Astrocyte of the cerebellum (primary cell): ENCODE data around the gene ENTREP1.
"Not testable (repeated sequence)": the region's sequence is repeated elsewhere in the genome, so short reads cannot be mapped to it uniquely, and the experiment has no call there.

ENCODE experiments used
- DNase-seq: peaks from one replicate; pipeline ENCODE4 v3.0.0-alpha.2; 2011; ENCODE audit warnings: low read depth
- H3K4me3 ChIP-seq: 2 replicates; pipeline ENCODE4 v1.5.1; 2011; ENCODE audit warnings: mild to moderate bottlenecking, low read depth, low read length, moderate library complexity
- in situ Hi-C: cut with HindIII; loops from 2 replicates; pipeline ENCODE4 v1.10.0; 2017; ENCODE audit warnings: low sequenced_read_pairs
- TF ChIP-seq, protein P1 (sequence below): IDR thresholded peaks from 2 replicates; pipeline ENCODE4 v1.5.1; 2012; ENCODE audit warnings: low read length, low read depth, moderate library complexity, mild to moderate bottlenecking; ENCODE audit errors: missing control alignments

The ENTREP1 gene

DNA sequence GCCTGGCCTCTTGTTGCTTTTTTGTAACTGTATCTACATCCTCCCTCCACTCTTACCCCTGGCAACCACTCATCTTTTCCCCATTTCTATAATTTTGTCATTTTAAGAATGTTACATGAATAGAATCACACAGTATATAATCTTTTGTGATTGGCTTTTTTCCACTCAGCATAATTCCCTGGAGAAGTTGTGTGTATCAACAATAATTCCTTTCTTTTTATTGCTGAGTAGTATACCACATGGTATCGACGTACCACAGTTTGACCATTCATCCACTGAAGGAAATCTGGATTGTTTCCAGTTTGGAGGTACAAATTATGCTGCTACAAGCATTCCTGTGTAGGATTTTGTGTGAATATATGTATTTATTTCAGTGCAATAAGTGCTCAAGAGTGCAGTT lies 21.7 kb upstream of the ENTREP1 start:
- no peak overlapping the region for H3K4me3 ChIP-seq
- TF ChIP-seq, protein P1, sequence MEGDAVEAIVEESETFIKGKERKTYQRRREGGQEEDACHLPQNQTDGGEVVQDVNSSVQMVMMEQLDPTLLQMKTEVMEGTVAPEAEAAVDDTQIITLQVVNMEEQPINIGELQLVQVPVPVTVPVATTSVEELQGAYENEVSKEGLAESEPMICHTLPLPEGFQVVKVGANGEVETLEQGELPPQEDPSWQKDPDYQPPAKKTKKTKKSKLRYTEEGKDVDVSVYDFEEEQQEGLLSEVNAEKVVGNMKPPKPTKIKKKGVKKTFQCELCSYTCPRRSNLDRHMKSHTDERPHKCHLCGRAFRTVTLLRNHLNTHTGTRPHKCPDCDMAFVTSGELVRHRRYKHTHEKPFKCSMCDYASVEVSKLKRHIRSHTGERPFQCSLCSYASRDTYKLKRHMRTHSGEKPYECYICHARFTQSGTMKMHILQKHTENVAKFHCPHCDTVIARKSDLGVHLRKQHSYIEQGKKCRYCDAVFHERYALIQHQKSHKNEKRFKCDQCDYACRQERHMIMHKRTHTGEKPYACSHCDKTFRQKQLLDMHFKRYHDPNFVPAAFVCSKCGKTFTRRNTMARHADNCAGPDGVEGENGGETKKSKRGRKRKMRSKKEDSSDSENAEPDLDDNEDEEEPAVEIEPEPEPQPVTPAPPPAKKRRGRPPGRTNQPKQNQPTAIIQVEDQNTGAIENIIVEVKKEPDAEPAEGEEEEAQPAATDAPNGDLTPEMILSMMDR = no peak
- in situ Hi-C loops = no loop called here
- DNase-seq = no peak

DNA sequence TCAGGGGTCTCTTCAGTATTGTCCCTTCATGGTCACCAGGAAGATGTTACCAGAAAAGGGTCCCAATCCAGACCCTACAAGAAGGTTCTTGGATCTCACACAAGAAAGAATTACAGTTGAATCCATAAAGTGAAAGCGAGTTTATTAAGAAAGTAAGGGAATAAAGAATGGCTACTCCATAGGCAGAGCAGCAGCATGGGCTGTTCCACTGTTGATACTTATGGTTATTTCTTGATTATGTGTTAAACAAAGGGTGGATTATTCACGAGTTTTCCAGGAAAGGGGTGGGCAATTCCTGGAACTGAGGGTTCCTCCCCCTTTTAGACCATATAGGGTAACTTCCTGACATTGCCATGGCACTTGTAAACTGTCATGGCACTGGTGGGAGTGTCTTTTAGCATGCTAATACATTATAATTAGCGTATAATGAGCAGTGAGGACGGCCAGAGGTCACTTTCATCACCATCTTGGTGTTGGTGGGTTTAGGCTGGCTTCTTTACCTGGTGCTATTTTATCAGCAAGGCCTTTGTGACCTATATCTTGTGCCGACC lies 18.0 kb upstream of the ENTREP1 start:
- H3K4me3 ChIP-seq, in situ Hi-C loops, DNase-seq: not testable (repeated sequence)

DNA sequence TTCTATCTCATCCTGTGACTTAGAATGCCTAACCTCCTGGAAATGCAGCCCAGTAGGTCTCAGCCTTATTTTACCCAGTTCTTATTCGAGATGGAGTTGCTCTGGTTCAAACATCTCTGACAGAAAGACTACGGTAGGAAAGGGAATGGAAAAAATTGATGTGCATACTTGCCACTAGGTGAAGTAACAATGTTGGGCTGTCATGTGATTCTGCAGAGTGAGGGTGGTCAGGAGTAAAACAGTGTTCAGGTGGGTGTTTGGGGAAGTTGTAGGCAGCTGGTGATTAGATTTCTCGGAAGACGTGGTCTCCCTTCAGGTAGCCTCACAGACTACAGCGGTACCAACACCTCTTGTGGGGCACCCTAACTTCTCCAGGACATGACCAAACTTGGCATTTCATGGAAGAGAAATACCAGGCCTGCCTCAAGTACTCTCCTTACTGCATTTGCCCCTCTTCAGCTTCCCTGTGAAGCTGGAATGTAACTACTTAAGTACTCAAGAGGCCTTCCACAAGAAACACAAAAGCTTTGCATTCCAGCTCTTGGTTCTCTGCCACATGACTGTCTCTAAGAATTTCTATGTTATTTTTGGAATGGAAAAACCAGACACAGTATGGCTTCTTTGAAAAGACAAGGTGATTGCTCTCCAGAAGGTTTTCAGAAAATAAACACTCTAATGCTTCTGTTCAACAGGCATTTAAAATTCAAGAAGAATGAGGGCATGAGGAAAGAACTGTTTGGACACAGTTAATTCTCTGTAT lies 17.4 kb upstream of the ENTREP1 start:
- no peak overlapping the region for H3K4me3 ChIP-seq
- in situ Hi-C loops = no loop called here
- TF ChIP-seq, protein P1 = peak; percentile 5
- peak; percentile 99 for DNase-seq

DNA sequence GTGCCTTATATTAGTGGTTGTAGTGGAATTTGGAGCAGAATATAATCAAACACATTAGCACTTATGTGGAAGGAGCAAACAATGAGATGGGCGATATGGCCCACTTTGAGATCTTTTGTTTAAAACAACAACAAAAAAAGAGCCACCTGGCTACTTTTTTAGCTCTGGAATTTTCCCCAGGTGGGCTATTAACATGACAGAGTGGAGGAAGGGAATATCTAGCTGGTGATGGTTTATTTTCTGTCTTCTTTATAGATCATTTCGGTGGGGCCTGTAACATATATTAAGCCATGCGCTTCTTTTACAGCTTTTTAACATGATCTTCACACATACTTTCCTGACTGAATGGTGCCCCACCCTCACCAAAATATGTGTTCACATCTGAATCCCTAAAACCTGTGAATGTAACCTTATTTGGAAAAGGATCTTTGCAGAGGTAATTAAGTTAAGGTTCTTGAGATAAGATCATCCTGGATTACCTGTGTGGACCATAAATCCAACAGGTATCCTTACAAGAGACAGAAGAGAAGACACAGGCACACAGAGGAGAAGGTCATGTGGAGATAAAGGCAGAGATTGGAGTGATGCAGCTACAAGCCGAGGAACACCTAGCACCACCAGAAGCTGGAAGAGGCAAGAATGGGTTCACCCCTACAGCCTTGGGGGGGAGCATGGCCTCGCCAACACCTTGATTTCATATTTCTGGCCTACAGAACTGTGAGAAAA lies 16.6 kb upstream of the ENTREP1 start:
- no peak overlapping the region for H3K4me3 ChIP-seq
- in situ Hi-C loops = no loop called here
- DNase-seq = no peak
- TF ChIP-seq, protein P1 = no peak

DNA sequence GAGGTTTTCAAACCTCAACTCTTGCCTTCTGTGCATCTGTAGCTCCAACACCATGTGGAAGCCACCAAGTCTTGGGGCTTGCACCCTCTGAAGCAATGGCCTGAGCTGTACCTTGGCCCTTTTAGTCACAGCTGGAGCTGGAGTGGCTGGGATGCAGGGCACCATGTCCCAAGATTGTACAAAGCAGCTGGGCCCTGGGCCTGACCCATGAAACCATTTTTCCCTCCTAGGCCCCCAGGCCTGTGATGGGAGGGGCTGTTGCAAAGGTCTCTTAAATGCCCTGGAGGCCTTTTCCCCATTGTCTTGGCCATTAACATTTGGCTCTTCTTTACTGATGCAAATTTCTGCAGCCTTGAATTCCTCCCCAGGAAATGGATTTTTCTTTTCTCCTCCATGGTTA lies 11.8 kb upstream of the ENTREP1 start:
- in situ Hi-C loops = no loop called here
- TF ChIP-seq, protein P1 = no peak
- DNase-seq = no peak
- no peak overlapping the region for H3K4me3 ChIP-seq

DNA sequence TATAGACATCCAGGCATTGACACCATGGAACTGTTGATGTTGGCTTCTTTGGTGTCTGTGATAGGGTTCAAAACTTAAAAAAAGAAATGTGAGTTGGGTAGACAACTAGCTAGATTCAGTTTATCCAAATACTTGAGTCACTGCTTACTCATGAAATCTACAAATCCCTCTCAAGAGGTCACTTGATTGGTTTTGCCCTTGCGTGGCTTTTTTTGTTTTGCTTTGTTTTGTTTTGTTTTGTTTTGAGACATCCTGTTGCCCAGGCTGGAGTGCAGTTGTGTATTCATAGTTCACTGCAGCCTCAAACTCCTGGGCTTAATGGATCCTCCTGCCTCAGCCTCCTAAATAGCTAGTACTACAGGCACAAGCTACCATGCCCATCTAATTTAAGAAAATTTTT lies 10.5 kb upstream of the ENTREP1 start:
- H3K4me3 ChIP-seq = no peak overlapping the region
- DNase-seq = no peak
- TF ChIP-seq, protein P1 = no peak
- in situ Hi-C loops = no loop called here

DNA sequence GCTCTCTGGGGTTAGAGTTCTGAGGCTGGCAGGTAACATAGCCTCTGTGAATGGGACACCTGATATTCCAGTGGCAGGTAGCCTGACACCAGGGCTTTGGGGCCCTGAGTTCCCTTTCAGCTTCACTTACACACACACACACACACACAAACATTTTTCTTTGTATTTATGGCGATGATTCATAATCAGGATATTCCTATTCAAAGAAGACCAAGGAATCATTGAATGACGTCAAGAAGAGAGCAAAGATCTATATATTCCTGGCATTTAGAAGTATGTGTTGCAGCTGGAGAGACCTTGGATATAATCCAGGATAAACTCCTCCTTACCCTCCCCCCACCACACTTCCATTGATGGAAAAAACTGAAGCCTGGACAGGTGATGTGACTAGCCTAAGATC lies 7.9 kb upstream of the ENTREP1 start:
- H3K4me3 ChIP-seq = no peak overlapping the region
- TF ChIP-seq, protein P1 = no peak
- in situ Hi-C loops = no loop called here
- DNase-seq = no peak
